ENCODE measurements around the gene GRIK1.

Gene GRIK1

DNA sequence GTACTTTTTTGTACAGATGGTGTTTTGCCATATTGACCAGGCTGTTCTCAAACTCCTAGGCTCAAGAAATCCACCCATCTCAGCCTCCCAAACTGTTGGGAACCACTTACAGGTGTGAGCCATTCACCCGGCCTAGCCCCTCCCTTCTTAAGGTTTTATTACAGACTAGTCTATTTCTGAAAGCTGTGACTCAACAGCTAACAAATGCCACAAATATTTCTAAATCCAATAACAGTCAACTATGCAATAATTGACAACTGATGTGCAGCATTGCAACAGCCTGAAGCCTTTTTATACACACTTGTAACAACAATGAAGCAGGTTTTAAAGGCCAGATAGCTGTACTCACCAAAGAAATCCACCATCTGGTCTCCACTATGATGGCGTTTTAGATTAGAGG, 51.4 kb downstream of the GRIK1 start:
- no peak overlapping the region for H3K9ac ChIP-seq (ENCODE audit: low read depth, low read length)
- H3K9me3 ChIP-seq (ENCODE audit: control insufficient read depth, insufficient read depth, low read length): no peaks in the 10 kb centered on the region
- H3K36me3 ChIP-seq (ENCODE audit: insufficient read depth, low read length): no peaks in the 10 kb centered on the region
- no peaks in the 10 kb centered on the region for H3K4me1 ChIP-seq (ENCODE audit: insufficient read depth, low read length)

GRCh38 chr21:29887313-29888009, 52.3 kb downstream of the GRIK1 start:
- Histone ChIP-seq H3K4me1 (ENCODE audit: insufficient read depth, low read length) (no peaks in the 10 kb centered on the region), H3K9ac (ENCODE audit: low read depth, low read length) (no peak overlapping the region), H3K9me3 (ENCODE audit: control insufficient read depth, insufficient read depth, low read length) (no peaks in the 10 kb centered on the region), H3K36me3 (ENCODE audit: insufficient read depth, low read length) (no peaks in the 10 kb centered on the region)

DNA sequence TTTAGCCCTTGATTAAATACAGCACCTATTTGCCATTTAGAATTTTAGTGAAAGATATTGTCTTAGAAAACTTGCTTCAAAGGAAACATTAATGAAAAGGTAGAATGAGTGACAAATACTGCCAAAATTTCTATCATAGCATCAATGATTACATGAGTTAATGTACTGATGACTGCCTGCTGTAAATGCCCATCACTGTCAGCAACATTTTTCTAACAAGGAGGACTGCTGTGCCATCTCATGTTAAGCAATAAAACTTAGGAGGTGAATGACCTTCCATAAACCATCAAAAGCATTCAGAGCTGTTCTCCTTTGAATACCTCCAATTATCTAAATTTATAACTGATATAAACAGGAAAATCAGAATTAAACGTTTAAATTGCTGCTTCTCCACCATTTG, 54.3 kb downstream of the GRIK1 start:
- H3K4me1 ChIP-seq (ENCODE audit: insufficient read depth, low read length): no peaks in the 10 kb centered on the region
- H3K9ac ChIP-seq (ENCODE audit: low read depth, low read length): no peak overlapping the region
- no peaks in the 10 kb centered on the region for H3K36me3 ChIP-seq (ENCODE audit: insufficient read depth, low read length)
- no peaks in the 10 kb centered on the region for H3K9me3 ChIP-seq (ENCODE audit: control insufficient read depth, insufficient read depth, low read length)

GRCh38 chr21:29875873-29876272, 63.9 kb downstream of the GRIK1 start:
- Histone ChIP-seq H3K36me3 (ENCODE audit: insufficient read depth, low read length) (no peaks in the 10 kb centered on the region), H3K4me1 (ENCODE audit: insufficient read depth, low read length) (no peaks in the 10 kb centered on the region), H3K9ac (ENCODE audit: low read depth, low read length) (no peak overlapping the region), H3K9me3 (ENCODE audit: control insufficient read depth, insufficient read depth, low read length) (no peaks in the 10 kb centered on the region)

DNA sequence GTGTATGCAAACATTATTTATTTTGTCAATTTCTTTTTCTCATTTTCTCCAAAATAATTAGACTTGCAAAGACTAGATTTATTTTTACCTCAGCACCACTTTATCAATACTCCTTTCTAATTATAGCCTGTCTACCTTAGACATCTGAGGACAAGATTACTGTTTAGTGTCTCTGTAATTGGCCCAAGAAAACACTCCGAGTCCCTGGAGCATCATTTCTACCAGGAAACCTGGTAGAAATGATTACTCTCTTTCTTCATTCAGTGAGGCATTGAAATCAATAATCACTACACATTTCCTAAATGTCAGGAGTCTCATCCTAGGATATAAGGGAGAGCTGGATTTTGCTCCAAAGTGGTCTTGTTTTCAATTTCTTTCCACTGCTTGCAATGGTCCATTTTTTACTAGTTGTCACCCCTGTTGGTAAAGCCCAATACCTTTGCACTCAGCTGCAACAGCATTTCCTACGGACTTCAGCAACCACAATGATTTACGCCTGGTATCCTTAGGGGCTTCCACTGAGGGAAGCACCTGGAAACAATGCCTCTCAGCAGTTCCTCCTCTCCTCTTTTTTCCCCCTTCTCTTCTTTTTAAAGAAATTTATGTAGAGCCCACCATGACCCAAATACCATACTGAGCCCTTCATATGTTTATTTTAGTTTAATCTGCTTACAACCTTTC, 64.6 kb downstream of the GRIK1 start:
- H3K9ac ChIP-seq (ENCODE audit: low read depth, low read length): no peak overlapping the region
- H3K36me3 ChIP-seq (ENCODE audit: insufficient read depth, low read length): no peaks in the 10 kb centered on the region
- no peaks in the 10 kb centered on the region for H3K4me1 ChIP-seq (ENCODE audit: insufficient read depth, low read length)
- H3K9me3 ChIP-seq (ENCODE audit: control insufficient read depth, insufficient read depth, low read length): no peaks in the 10 kb centered on the region

GRCh38 chr21:29873908-29874307, 65.9 kb downstream of the GRIK1 start:
- Histone ChIP-seq H3K9me3 (ENCODE audit: control insufficient read depth, insufficient read depth, low read length) (no peaks in the 10 kb centered on the region), H3K9ac (ENCODE audit: low read depth, low read length) (no peak overlapping the region), H3K36me3 (ENCODE audit: insufficient read depth, low read length) (no peaks in the 10 kb centered on the region), H3K4me1 (ENCODE audit: insufficient read depth, low read length) (no peaks in the 10 kb centered on the region)

GRCh38 chr21:29870814-29871213, 69.0 kb downstream of the GRIK1 start:
- H3K9ac ChIP-seq (ENCODE audit: low read depth, low read length): no peak overlapping the region
- no peaks in the 10 kb centered on the region for H3K4me1 ChIP-seq (ENCODE audit: insufficient read depth, low read length)
- no peaks in the 10 kb centered on the region for H3K36me3 ChIP-seq (ENCODE audit: insufficient read depth, low read length)
- no peaks in the 10 kb centered on the region for H3K9me3 ChIP-seq (ENCODE audit: control insufficient read depth, insufficient read depth, low read length)

DNA sequence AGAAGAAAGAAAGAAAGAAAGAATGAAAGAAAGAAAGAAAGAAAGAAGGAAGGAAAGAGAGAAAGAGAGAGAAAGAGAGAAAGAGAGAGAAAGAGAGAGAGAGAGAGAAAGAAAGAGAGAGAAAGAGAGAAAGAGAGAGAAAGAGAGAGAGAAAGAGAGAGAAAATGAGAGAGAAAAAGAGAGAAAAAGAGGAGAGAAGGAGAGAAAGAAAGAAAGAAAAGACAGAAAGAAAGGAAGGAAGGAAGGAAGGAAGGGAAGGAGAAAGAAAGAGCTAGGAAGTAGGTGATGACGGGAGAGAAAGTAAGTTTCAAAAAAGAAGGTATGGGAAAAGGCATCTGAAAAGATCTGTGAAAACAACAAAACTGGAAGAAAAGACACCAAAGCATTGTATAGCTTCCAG, 72.0 kb downstream of the GRIK1 start:
- Histone ChIP-seq H3K9ac (ENCODE audit: low read depth, low read length) (no peak overlapping the region), H3K4me1 (ENCODE audit: insufficient read depth, low read length) (no peaks in the 10 kb centered on the region), H3K36me3 (ENCODE audit: insufficient read depth, low read length) (no peaks in the 10 kb centered on the region), H3K9me3 (ENCODE audit: control insufficient read depth, insufficient read depth, low read length) (no peaks in the 10 kb centered on the region)

GRCh38 chr21:29860346-29860745, 79.5 kb downstream of the GRIK1 start:
- Histone ChIP-seq H3K36me3 (ENCODE audit: insufficient read depth, low read length) (no peaks in the 10 kb centered on the region), H3K4me1 (ENCODE audit: insufficient read depth, low read length) (no peaks in the 10 kb centered on the region), H3K9me3 (ENCODE audit: control insufficient read depth, insufficient read depth, low read length) (no peaks in the 10 kb centered on the region), H3K9ac (ENCODE audit: low read depth, low read length) (no peak overlapping the region)

- Histone ChIP-seq H3K4me1 (ENCODE audit: insufficient read depth, low read length) (peaks cover 2% of the 10 kb centered on the region; the same call in 1 of the 2 replicates), H3K9ac (ENCODE audit: low read depth, low read length) (no peak overlapping the region), H3K36me3 (ENCODE audit: insufficient read depth, low read length) (no peaks in the 10 kb centered on the region), H3K9me3 (ENCODE audit: control insufficient read depth, insufficient read depth, low read length) (no peaks in the 10 kb centered on the region)
Measured at GRCh38 chr21:29857150-29857549, 82.6 kb downstream of the GRIK1 start.

DNA sequence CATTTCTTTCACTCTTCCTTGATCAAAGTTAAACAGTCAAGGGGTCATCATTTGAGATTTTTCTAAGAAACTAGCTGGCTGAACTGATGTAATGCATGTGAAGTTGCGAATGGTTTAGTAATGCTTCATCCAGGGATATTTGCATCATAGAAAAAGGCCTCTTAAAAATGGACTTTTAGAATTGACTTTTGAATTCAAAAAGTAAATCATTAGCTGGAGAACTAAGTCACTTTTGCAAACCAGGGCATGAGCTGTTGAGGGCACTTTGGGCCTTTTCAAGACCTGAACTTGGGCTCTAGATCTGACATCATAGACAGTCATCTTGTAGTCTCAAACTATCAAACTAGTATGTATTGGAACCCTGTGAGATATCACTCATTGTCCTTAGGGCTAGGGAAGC, 85.0 kb downstream of the GRIK1 start:
- Histone ChIP-seq H3K36me3 (ENCODE audit: insufficient read depth, low read length) (no peaks in the 10 kb centered on the region), H3K9me3 (ENCODE audit: control insufficient read depth, insufficient read depth, low read length) (no peaks in the 10 kb centered on the region), H3K9ac (ENCODE audit: low read depth, low read length) (no peak overlapping the region), H3K4me1 (ENCODE audit: insufficient read depth, low read length) (peaks cover 3% of the 10 kb centered on the region; the same call in 1 of the 2 replicates)

GRCh38 chr21:29851611-29852010, 88.2 kb downstream of the GRIK1 start:
- Histone ChIP-seq H3K9ac (ENCODE audit: low read depth, low read length) (no peak overlapping the region), H3K4me1 (ENCODE audit: insufficient read depth, low read length) (peaks cover 3% of the 10 kb centered on the region; the same call in 1 of the 2 replicates), H3K36me3 (ENCODE audit: insufficient read depth, low read length) (no peaks in the 10 kb centered on the region), H3K9me3 (ENCODE audit: control insufficient read depth, insufficient read depth, low read length) (no peaks in the 10 kb centered on the region)

DNA sequence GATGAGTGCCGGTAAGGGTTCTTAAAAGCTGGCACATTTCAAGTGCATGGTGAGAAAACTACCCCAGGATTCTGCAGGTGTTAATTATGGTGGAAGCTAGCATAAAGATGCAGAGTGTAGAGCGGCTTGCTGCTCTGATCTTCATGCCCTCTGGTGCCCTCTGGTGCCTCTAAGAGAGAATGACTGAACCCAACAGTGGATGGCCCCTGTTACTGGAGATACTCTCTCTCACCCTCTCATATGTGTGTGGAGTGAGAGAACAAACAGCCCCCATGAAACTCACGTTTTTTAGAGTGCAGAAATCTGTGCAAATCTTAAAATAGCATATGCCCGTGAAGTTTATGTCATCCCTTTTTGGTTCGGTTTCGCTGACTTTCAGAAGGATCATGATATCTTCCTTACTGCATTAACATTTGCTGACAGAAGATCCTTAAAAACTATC, 90.0 kb downstream of the GRIK1 start:
- Histone ChIP-seq H3K9me3 (ENCODE audit: control insufficient read depth, insufficient read depth, low read length) (no peaks in the 10 kb centered on the region), H3K36me3 (ENCODE audit: insufficient read depth, low read length) (no peaks in the 10 kb centered on the region), H3K4me1 (ENCODE audit: insufficient read depth, low read length) (peaks cover 3% of the 10 kb centered on the region; the same call in 1 of the 2 replicates), H3K9ac (ENCODE audit: low read depth, low read length) (no peak overlapping the region)

- no peaks in the 10 kb centered on the region for H3K36me3 ChIP-seq (ENCODE audit: insufficient read depth, low read length)
- H3K9ac ChIP-seq (ENCODE audit: low read depth, low read length): no peak overlapping the region
- no peaks in the 10 kb centered on the region for H3K4me1 ChIP-seq (ENCODE audit: insufficient read depth, low read length)
- H3K9me3 ChIP-seq (ENCODE audit: control insufficient read depth, insufficient read depth, low read length): no peaks in the 10 kb centered on the region
Measured at GRCh38 chr21:29843804-29844203, 96.0 kb downstream of the GRIK1 start.

GRCh38 chr21:29834617-29835016, 105.2 kb downstream of the GRIK1 start:
- Histone ChIP-seq H3K9ac (ENCODE audit: low read depth, low read length) (no peak overlapping the region), H3K36me3 (ENCODE audit: insufficient read depth, low read length) (no peaks in the 10 kb centered on the region), H3K4me1 (ENCODE audit: insufficient read depth, low read length) (no peaks in the 10 kb centered on the region), H3K9me3 (ENCODE audit: control insufficient read depth, insufficient read depth, low read length) (peaks cover 7% of the 10 kb centered on the region; the same call in 1 of the 2 replicates)

Measured in ES-I3 (cell line).